ENCODE results near the gene TNS3.

The TNS3 gene

GRCh38 chr7:47572939-47573757 lies 8.8 kb downstream of the TNS3 start:
- Histone ChIP-seq H2AFZ (ENCODE audit: low read depth, low read length) (no peak overlapping the region), H3K79me1 (replicated peaks; ENCODE audit: low read length, poor library complexity, severe bottlenecking) (peaks cover 17% of the 10 kb centered on the region), H3K4me1 (ENCODE audit: control insufficient read depth, insufficient read depth, low read depth, low read length) (peaks cover 42% of the 10 kb centered on the region), H4K91ac (ENCODE audit: low read length) (peak overlapping the region; percentile 97), H2BK120ac (ENCODE audit: low read depth, low read length) (peak overlapping the region; percentile 99), H2BK5ac (ENCODE audit: low read depth, low read length, poor library complexity, severe bottlenecking) (peak overlapping the region; percentile 67), H3K23ac (ENCODE audit: low read length in 2 of 2) (no peak overlapping the region), H4K8ac (ENCODE audit: low read length) (peak overlapping the region; percentile 89), H3K27ac (ENCODE audit: low read length, poor library complexity, severe bottlenecking) (peak overlapping the region; percentile 87), H3K36me3 (ENCODE audit: control insufficient read depth in 1 of 2, insufficient read depth in 2 of 2, low read depth in 1 of 2, low read length in 2 of 2) (peaks cover 0 to 22% of the 10 kb centered on the region in 2 experiments), H3K4ac (ENCODE audit: low read depth in 1 of 2, low read length in 2 of 2) (peak overlapping the region; percentile 27 to 64), H2BK15ac (ENCODE audit: low read depth, poor library complexity, severe bottlenecking) (peak overlapping the region; percentile 70), H3K27me3 (ENCODE audit: control insufficient read depth in 1 of 2, insufficient read depth in 1 of 2, low read length in 2 of 2) (peaks cover 0 to 4% of the 10 kb centered on the region in 2 experiments), H3K9me3 (ENCODE audit: control insufficient read depth, low read length) (no peaks in the 10 kb centered on the region), H3K4me3 (ENCODE audit: insufficient read depth in 1 of 2, low read depth in 1 of 2, low read length in 2 of 2) (no peak overlapping the region), H3K9ac (ENCODE audit: low read length) (no peak overlapping the region), H2BK12ac (ENCODE audit: low read length in 2 of 2) (peak overlapping the region; percentile 38 to 98), H3K4me2 (ENCODE audit: low read length, poor library complexity, severe bottlenecking) (no peak overlapping the region), H3K14ac (ENCODE audit: low read length in 2 of 2) (peak overlapping the region; percentile 25 to 68), H2AK5ac (ENCODE audit: low read length, severe bottlenecking) (peak overlapping the region; percentile 88), H3K18ac (ENCODE audit: low read depth in 1 of 2, low read length in 2 of 2) (peak overlapping the region; percentile 82 to 87)
- 76% methylated on average over 19 of the region's 19 CpGs for WGBS
- no peak for DNase-seq

GRCh38 chr7:47572094-47572445 lies 9.8 kb downstream of the TNS3 start:
- Histone ChIP-seq H3K4me2 (ENCODE audit: low read length, poor library complexity, severe bottlenecking) (peak overlapping the region; percentile 52), H3K23ac (ENCODE audit: low read length in 2 of 2) (no peak overlapping the region), H3K9ac (ENCODE audit: low read length) (no peak overlapping the region), H4K91ac (ENCODE audit: low read length) (peak overlapping the region; percentile 96), H3K14ac (ENCODE audit: low read length in 2 of 2) (no peak overlapping the region), H3K27me3 (ENCODE audit: control insufficient read depth in 1 of 2, insufficient read depth in 1 of 2, low read length in 2 of 2) (no peaks in the 10 kb centered on the region), H3K4me3 (ENCODE audit: insufficient read depth in 1 of 2, low read depth in 1 of 2, low read length in 2 of 2) (no peak overlapping the region), H4K8ac (ENCODE audit: low read length) (peak overlapping the region; percentile 96), H2AK5ac (ENCODE audit: low read length, severe bottlenecking) (peak overlapping the region; percentile 21), H2AFZ (ENCODE audit: low read depth, low read length) (no peak overlapping the region), H3K4ac (ENCODE audit: low read depth in 1 of 2, low read length in 2 of 2) (peak overlapping the region; percentile 19 to 84), H3K79me1 (replicated peaks; ENCODE audit: low read length, poor library complexity, severe bottlenecking) (peaks cover 19% of the 10 kb centered on the region), H3K9me3 (ENCODE audit: control insufficient read depth, low read length) (no peaks in the 10 kb centered on the region), H3K27ac (ENCODE audit: low read length, poor library complexity, severe bottlenecking) (peak overlapping the region; percentile 87), H3K4me1 (ENCODE audit: control insufficient read depth, insufficient read depth, low read depth, low read length) (peaks cover 40% of the 10 kb centered on the region), H2BK12ac (ENCODE audit: low read length in 2 of 2) (peak overlapping the region; percentile 13 to 91), H2BK5ac (ENCODE audit: low read depth, low read length, poor library complexity, severe bottlenecking) (no peak overlapping the region), H3K36me3 (ENCODE audit: control insufficient read depth in 1 of 2, insufficient read depth in 2 of 2, low read depth in 1 of 2, low read length in 2 of 2) (peaks cover 0 to 19% of the 10 kb centered on the region in 2 experiments), H3K18ac (ENCODE audit: low read depth in 1 of 2, low read length in 2 of 2) (peak overlapping the region; percentile 91 to 95), H2BK120ac (ENCODE audit: low read depth, low read length) (peak overlapping the region; percentile 22), H2BK15ac (ENCODE audit: low read depth, poor library complexity, severe bottlenecking) (peak overlapping the region; percentile 19)
- no peak for DNase-seq
- WGBS, result 91% methylated on average over 11 of the region's 14 CpGs

- Histone ChIP-seq H2AFZ (ENCODE audit: low read depth, low read length) (no peak overlapping the region), H3K36me3 (ENCODE audit: control insufficient read depth in 1 of 2, insufficient read depth in 2 of 2, low read depth in 1 of 2, low read length in 2 of 2) (peaks cover 0 to 17% of the 10 kb centered on the region in 2 experiments), H3K9ac (ENCODE audit: low read length) (no peak overlapping the region), H4K91ac (ENCODE audit: low read length) (peak overlapping the region; percentile 96), H2AK5ac (ENCODE audit: low read length, severe bottlenecking) (peak overlapping the region; percentile 99), H2BK5ac (ENCODE audit: low read depth, low read length, poor library complexity, severe bottlenecking) (peak overlapping the region; percentile 90), H3K9me3 (ENCODE audit: control insufficient read depth, low read length) (no peaks in the 10 kb centered on the region), H2BK15ac (ENCODE audit: low read depth, poor library complexity, severe bottlenecking) (peak overlapping the region; percentile 19), H3K79me1 (replicated peaks; ENCODE audit: low read length, poor library complexity, severe bottlenecking) (peaks cover 22% of the 10 kb centered on the region), H3K27ac (ENCODE audit: low read length, poor library complexity, severe bottlenecking) (peak overlapping the region; percentile 87), H4K8ac (ENCODE audit: low read length) (peak overlapping the region; percentile 96), H3K4ac (ENCODE audit: low read depth in 1 of 2, low read length in 2 of 2) (peak overlapping the region; percentile 32 to 93), H3K27me3 (ENCODE audit: control insufficient read depth in 1 of 2, insufficient read depth in 1 of 2, low read length in 2 of 2) (no peaks in the 10 kb centered on the region), H2BK12ac (ENCODE audit: low read length in 2 of 2) (peak overlapping the region; percentile 13 to 91), H3K23ac (ENCODE audit: low read length in 2 of 2) (no peak overlapping the region), H3K4me1 (ENCODE audit: control insufficient read depth, insufficient read depth, low read depth, low read length) (peaks cover 39% of the 10 kb centered on the region), H3K4me3 (ENCODE audit: insufficient read depth in 1 of 2, low read depth in 1 of 2, low read length in 2 of 2) (no peak overlapping the region), H3K14ac (ENCODE audit: low read length in 2 of 2) (peak overlapping the region in 1 of 2 experiments; percentile 90), H2BK120ac (ENCODE audit: low read depth, low read length) (peak overlapping the region; percentile 22), H3K18ac (ENCODE audit: low read depth in 1 of 2, low read length in 2 of 2) (peak overlapping the region; percentile 91 to 95), H3K4me2 (ENCODE audit: low read length, poor library complexity, severe bottlenecking) (peak overlapping the region; percentile 52)
- WGBS, result 84% methylated on average over 24 of the region's 24 CpGs
- peak; percentile 64 for DNase-seq
Observed at GRCh38 chr7:47571331-47572093, 10.4 kb downstream of the TNS3 start.

- H3K79me1 ChIP-seq (replicated peaks; ENCODE audit: low read length, poor library complexity, severe bottlenecking), result peaks cover 25% of the 10 kb centered on the region
- peaks cover 31% of the 10 kb centered on the region for H3K4me1 ChIP-seq (ENCODE audit: control insufficient read depth, insufficient read depth, low read depth, low read length)
- H3K14ac ChIP-seq (ENCODE audit: low read length in 2 of 2), result peak overlapping the region in 1 of 2 experiments; percentile 53
- peak overlapping the region; percentile 87 for H3K27ac ChIP-seq (ENCODE audit: low read length, poor library complexity, severe bottlenecking)
- no peaks in the 10 kb centered on the region for H3K27me3 ChIP-seq (ENCODE audit: control insufficient read depth in 1 of 2, insufficient read depth in 1 of 2, low read length in 2 of 2)
- no peak overlapping the region for H3K23ac ChIP-seq (ENCODE audit: low read length in 2 of 2)
- H3K36me3 ChIP-seq (ENCODE audit: control insufficient read depth in 1 of 2, insufficient read depth in 2 of 2, low read depth in 1 of 2, low read length in 2 of 2), result peaks cover 0 to 16% of the 10 kb centered on the region in 2 experiments
- H2AFZ ChIP-seq (ENCODE audit: low read depth, low read length), result no peak overlapping the region
- H3K18ac ChIP-seq (ENCODE audit: low read depth in 1 of 2, low read length in 2 of 2), result peak overlapping the region; percentile 91 to 95
- H3K4ac ChIP-seq (ENCODE audit: low read depth in 1 of 2, low read length in 2 of 2), result peak overlapping the region; percentile 78 to 93
- peak overlapping the region; percentile 99 for H2AK5ac ChIP-seq (ENCODE audit: low read length, severe bottlenecking)
- peak overlapping the region; percentile 84 for H4K8ac ChIP-seq (ENCODE audit: low read length)
- DNase-seq, result peak; percentile 56
- H3K9me3 ChIP-seq (ENCODE audit: control insufficient read depth, low read length), result no peaks in the 10 kb centered on the region
- WGBS, result 83% methylated on average over 3 of the region's 4 CpGs
- H3K9ac ChIP-seq (ENCODE audit: low read length), result no peak overlapping the region
- H3K4me2 ChIP-seq (ENCODE audit: low read length, poor library complexity, severe bottlenecking), result no peak overlapping the region
- peak overlapping the region in 1 of 2 experiments; percentile 45 for H2BK12ac ChIP-seq (ENCODE audit: low read length in 2 of 2)
- peak overlapping the region; percentile 27 for H2BK120ac ChIP-seq (ENCODE audit: low read depth, low read length)
- no peak overlapping the region for H3K4me3 ChIP-seq (ENCODE audit: insufficient read depth in 1 of 2, low read depth in 1 of 2, low read length in 2 of 2)
- H4K91ac ChIP-seq (ENCODE audit: low read length), result peak overlapping the region; percentile 89
- H2BK5ac ChIP-seq (ENCODE audit: low read depth, low read length, poor library complexity, severe bottlenecking), result peak overlapping the region; percentile 90
- H2BK15ac ChIP-seq (ENCODE audit: low read depth, poor library complexity, severe bottlenecking), result no peak overlapping the region
Observed at GRCh38 chr7:47570649-47571050, 11.3 kb downstream of the TNS3 start.

All from mesenchymal stem cell (in vitro differentiated cells and primary cell).